Testis (tissue), 3 donors: ENCODE measurements around the gene MED8. TPM values are rescaled to one million over a fixed set of nuclear protein-coding genes. Genes with fewer than 3 reads are reported as not detected.

ENCODE experiments used
- DNase-seq: peaks from one replicate; pipeline ENCODE4 v3.0.0-alpha.2; 2019
- H3K27ac ChIP-seq, 2 donors: fragments of 200-600 bp; sonication (generic); one replicate each; pipeline ENCODE4 v1.5.1; 2019
- H3K27me3 ChIP-seq: fragments of 200-600 bp; sonication (generic); one replicate; pipeline ENCODE4 v1.5.1; 2019
- H3K36me3 ChIP-seq: fragments of 200-600 bp; sonication (generic); one replicate; pipeline ENCODE4 v1.5.1; 2017; ENCODE audit warnings: low read depth; ENCODE audit errors: missing control alignments
- H3K4me1 ChIP-seq: fragments of 200-600 bp; sonication (generic); one replicate; pipeline ENCODE4 v1.5.1; 2019
- H3K4me3 ChIP-seq, 2 donors: fragments of 200-600 bp; sonication (generic); one replicate each; pipeline ENCODE4 v1.5.1; 2017 to 2019
- H3K9me3 ChIP-seq: fragments of 200-600 bp; sonication (generic); one replicate; pipeline ENCODE4 v1.5.1; 2017
- CTCF ChIP-seq, 3 experiments: fragments of 450-650 bp in 2 of 3; fragments of 200-600 bp in 1 of 3; sonication (generic) in 1 of 3; IDR thresholded peaks; one replicate each; pipeline ENCODE4 v1.5.1; 2016 to 2019; ENCODE audit warnings: antibody characterized with exemption in 3 of 3, mild to moderate bottlenecking in 2 of 3, moderate library complexity in 1 of 3
- POLR2A ChIP-seq: fragments of 450-650 bp; IDR thresholded peaks from one replicate; pipeline ENCODE4 v1.6.1; 2017; ENCODE audit warnings: antibody characterized with exemption, mild to moderate bottlenecking, moderate library complexity
- WGBS, 2 donors: methylation state at CpG; one replicate each; pipeline ENCODE4 v1.1.5; 2018; 5-methylcytosine and 5-hydroxymethylcytosine counted together
- intact Hi-C: fragments of 100-400 bp; cut with DNase I; formaldehyde crosslinking; loops from one replicate; pipeline ENCODE4 v1.15.1; 2023; ENCODE audit warnings: low total_unique reads
- polyA plus RNA-seq: library from polyadenylated mRNA; stranded (reverse); fragments of 350-450 nt; fragmentation: Illumina TruSeq; extraction: RNeasy Lipid Tissue Mini Kit (QIAGEN cat#74804); gene quantifications from one replicate; pipeline ENCODE4 v1.2.3, GENCODE V29; 2014; ENCODE audit warnings: low read depth, low replicate concordance; ENCODE audit not compliant: insufficient read depth
- total RNA-seq, 2 donors: library from RNA; depleted of rRNA; stranded (reverse); fragments of >200 nt; gene quantifications; one replicate each; pipeline ENCODE4 v1.2.3, GENCODE V29; 2016

Gene MED8
- total and polyA plus RNA-seq, 3 donors from 2014 or later, result 43.2 to 49.4 (median 46.5) TPM

- TF ChIP-seq POLR2A (no peak), CTCF (IDR thresholded peaks at IDR 0.05) (no peak)
- H3K9me3 ChIP-seq, result no peaks in the 10 kb centered on the region
- no peaks in the 10 kb centered on the region for H3K27me3 ChIP-seq
- no peak overlapping the region for H3K4me3 ChIP-seq
- 92 to 93% methylated on average over 14 to 20 of the region's 20 CpGs for WGBS, 2 donors
- no peak overlapping the region for H3K27ac ChIP-seq
- intact Hi-C loops, result no loop called here
- no peaks in the 10 kb centered on the region for H3K4me1 ChIP-seq
- DNase-seq, result no peak
- H3K36me3 ChIP-seq, result no peaks in the 10 kb centered on the region
Observed at GRCh38 chr1:43437031-43437973, 47.7 kb upstream of the MED8 start.

DNA sequence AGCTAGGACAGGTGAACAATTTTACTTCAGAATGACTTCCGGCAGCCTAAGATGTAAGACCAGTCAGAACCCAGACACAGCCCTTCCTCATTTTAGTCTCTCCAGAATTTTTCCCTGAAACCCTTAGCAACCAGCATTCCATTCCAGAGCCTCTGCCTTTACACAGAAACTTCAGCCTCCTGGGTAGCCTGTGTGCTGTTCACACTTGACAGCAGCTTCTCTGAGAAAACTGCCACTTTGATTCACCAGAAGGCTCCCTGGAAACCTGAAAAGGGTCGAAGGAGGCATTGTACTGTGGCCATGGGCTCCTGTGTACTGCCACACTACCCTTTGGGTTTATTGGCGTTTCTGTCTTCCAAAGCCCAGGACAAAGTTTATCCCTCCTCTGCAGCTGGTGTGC lies 46.8 kb upstream of the MED8 start:
- Histone ChIP-seq H3K27me3 (no peaks in the 10 kb centered on the region), H3K27ac (no peak overlapping the region), H3K36me3 (no peaks in the 10 kb centered on the region), H3K9me3 (no peaks in the 10 kb centered on the region), H3K4me1 (no peaks in the 10 kb centered on the region), H3K4me3 (no peak overlapping the region)
- intact Hi-C loops, result no loop called here
- TF ChIP-seq POLR2A (no peak), CTCF (IDR thresholded peaks at IDR 0.05) (no peak)
- DNase-seq, result no peak
- 82 to 92% methylated on average over 3 of the region's 3 CpGs for WGBS, 2 donors

GRCh38 chr1:43435146-43436145 lies 45.8 kb upstream of the MED8 start:
- Histone ChIP-seq H3K9me3 (no peaks in the 10 kb centered on the region), H3K4me3 (no peak overlapping the region), H3K27ac (peak overlapping the region; percentile 6 to 81), H3K4me1 (no peaks in the 10 kb centered on the region), H3K27me3 (no peaks in the 10 kb centered on the region), H3K36me3 (no peaks in the 10 kb centered on the region)
- intact Hi-C loops, result no loop called here
- peak; percentile 59 for DNase-seq
- no peak for TF ChIP-seq CTCF (IDR thresholded peaks at IDR 0.05)
- TF ChIP-seq POLR2A, result no peak
- 55 to 61% methylated on average over 14 of the region's 14 CpGs for WGBS, 2 donors

DNA sequence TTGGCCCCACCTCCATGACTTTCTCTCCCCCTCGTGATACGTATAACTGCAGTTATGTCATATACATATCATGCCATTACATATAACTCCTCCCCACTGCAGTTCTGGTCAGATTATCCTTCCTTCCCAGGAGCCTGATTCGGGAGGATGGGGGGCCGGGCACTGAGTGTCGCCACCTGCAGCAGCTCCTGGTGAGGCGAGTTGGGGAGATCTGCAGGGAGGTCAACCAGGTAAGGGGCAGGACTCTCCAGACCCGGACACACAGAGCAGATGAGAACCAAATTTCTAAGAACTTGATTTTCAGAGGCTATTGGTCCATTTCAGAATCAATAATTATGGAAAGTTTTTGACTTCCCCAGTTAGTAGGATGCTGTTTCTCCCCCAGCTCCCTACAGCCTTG lies 44.7 kb upstream of the MED8 start:
- intact Hi-C loops, result no loop called here
- TF ChIP-seq POLR2A (no peak), CTCF (IDR thresholded peaks at IDR 0.05) (no peak)
- no peak overlapping the region for H3K27ac ChIP-seq
- no peaks in the 10 kb centered on the region for H3K9me3 ChIP-seq
- no peaks in the 10 kb centered on the region for H3K27me3 ChIP-seq
- H3K4me1 ChIP-seq, result no peaks in the 10 kb centered on the region
- WGBS, 2 donors, result 86 to 95% methylated on average over 7 of the region's 7 CpGs
- H3K36me3 ChIP-seq, result no peaks in the 10 kb centered on the region
- no peak overlapping the region for H3K4me3 ChIP-seq
- no peak for DNase-seq
